Activated CD8-positive, alpha-beta memory T cell treated with anti-CD3 and anti-CD28 coated beads for 4 hours (primary cell): ENCODE data around the gene TAP2.
A peak's percentile ranks its signal among the peaks of the same experiment; 100 is the strongest.
"Not testable (repeated sequence)": the region's sequence is repeated elsewhere in the genome, so short reads cannot be mapped to it uniquely, and the experiment has no call there.

Experiments used
- DNase-seq, 2 donors: peaks; one replicate each; pipeline ENCODE4 v3.0.0-alpha.2; 2020; ENCODE audit warnings: low read depth in 2 of 2

The TAP2 gene

DNA sequence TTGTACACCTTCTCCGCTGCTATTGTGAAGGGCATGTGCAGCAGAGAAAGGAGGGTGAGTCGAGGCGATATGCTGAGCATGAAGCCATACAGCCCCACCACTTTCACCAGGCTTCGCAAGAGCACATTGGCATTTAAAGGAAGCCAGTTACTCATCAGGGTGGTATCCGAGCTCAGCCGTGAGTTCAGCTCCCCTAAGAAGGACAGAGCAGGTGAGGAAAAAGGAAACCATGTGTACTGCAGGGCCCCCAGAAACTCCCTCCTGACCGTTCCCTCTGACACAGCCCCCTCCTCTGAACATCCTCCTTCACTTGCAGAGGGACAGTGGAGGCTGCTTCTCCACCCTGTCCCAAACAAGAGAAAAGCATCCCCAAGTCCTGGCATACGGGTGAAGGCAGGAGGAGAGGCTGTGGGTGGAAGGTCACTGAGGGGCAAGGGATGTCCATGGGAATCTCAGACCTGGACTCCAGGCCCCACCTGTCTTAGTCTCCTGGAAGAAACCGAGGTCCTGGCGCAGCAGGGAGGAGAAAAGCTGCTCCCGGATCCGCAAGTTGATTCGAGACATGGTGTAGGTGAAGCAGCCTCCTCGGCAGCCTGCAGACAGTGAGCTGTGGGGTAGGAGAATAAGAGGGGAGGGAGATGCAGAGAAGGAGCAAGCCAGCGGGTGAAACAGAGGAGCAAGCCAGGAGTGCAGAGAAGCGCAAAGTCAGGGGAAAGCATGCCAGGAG is 3.2 kb downstream of the TAP2 start:
- no peak for DNase-seq

DNA sequence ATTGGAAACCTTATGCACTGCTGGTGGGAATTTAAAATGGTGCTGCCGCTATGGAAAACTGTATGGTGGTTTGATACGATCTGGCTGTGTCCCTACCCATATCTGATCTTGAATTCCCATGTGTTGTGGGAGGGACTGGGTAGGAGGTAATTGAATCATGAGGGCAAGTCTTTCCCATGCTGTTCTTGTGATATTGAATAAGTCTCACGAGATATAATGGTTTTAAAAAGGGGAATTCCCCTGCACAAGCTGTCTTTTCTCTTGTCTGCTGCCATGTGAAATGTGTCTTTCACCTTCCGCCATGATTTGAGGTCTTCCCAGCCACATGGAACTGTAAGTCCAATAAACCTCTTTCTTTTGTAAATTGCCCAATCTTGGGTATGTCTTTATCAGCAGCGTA is 4.9 kb downstream of the TAP2 start:
- no peak for DNase-seq

DNA sequence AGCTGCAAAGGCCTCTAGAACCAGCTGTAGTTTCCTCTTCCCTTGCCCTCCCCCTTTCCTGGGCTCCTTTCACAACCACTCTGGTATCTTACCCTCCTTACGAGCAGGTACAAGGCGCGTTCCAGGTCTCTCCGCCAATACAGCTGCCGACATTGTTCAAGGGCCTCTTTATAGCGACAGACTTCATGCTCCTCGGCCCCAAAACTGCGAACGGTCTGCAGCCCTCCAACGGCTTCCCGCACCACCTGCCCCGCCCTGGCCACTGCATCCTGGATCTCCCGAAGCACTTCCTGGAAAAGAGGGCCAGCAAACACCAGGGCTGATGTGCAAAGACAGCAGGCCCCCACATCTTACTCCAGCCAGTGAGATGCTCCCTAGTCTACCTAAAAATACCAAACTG is 6.0 kb downstream of the TAP2 start:
- DNase-seq, result no peak

DNA sequence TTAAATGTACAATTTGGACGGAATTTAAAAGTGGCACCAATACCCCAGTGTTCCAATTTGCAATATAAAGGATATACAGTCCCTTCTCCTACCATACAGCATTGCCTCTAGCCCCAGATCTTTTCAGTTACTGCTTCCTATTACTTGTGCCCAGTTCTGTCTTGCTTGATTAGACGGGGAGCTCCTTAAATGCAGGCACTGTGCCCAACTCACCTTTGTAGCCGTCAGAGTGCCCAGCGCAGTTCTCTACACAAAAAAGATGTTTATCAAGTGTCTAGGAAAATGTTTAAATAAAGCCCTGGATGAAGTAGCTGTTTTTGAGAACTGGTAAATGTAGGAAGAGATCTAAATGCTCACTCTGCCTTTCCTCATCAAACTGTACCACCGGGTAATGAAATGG is 7.6 kb downstream of the TAP2 start:
- no peak for DNase-seq

DNA sequence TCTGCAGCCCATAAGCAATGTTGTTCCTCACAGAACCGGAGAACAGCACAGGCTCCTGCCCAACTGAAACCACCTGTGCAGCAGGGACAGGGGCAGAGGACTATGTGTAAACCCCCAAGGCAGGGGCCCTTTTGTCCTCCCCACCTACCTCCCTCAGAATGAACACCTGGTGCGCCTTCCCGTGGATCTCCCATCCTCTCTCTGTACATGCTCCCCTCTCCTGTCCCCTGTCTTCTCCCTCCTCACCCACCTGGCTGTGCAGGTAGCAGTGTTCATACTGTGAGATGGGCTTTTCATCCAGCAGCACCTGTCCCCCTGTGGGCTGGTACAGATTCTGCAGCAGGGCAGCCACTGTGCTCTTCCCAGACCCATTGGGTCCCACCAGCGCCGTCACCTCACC is 8.5 kb downstream of the TAP2 start:
- no peak for DNase-seq

DNA sequence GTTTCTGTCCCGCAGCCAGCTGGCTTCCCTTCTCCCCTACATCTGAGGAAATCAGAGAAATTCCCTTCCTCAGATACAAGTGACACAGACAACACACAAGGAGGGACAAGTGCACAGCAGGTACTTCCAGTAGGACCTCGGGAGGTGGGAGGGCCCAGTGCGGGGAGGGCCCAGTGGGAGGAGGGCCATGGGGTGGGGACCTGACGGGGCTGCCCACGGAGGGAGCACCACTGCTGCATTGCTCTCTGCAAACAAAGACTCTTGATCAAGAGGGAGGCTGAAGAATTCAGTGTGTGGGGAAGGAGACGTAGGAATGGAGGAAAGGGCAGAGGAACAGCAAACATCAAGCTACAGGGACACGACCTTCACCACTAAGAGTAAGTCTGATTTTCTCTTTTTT is 9.0 kb downstream of the TAP2 start:
- no peak for DNase-seq

DNA sequence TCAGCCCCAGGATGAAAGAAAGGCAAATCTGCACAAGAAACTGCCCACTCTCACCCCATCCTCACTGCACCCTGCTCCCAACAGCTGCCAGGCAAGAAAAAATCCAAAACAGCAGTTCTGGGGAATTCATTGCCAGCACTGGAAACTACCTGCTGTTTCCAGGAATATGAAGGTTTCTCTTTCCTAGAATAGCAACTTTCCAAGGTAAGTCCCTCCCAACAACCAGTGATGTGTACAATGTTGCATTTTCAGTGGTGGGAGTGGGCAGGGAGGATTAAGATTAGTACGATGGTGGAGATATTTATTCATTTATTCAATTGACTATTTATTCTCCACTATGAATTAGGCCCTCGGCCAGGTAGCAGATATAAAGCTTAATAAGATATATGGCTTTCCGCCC is 11.5 kb downstream of the TAP2 start:
- DNase-seq, result no peak

DNA sequence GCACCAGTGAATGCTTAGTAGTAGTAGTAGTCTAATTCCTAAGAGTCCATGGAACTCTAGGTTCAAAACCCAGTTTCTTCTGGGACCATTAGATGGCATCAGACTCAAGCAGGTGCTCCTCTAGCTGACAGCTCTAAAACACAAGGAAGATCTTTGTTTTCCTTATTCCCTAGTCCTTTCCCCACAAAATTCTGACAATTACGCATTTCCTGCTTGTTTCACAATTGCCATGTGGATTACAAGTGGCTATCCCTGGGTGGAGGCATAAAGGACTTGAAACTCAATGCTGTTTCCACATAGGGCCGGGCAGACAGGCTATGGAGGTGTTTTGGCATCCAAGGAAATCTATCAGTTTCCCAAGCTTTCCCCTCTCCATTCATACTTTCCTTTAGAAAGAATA is 12.6 kb downstream of the TAP2 start:
- DNase-seq, result no peak

DNA sequence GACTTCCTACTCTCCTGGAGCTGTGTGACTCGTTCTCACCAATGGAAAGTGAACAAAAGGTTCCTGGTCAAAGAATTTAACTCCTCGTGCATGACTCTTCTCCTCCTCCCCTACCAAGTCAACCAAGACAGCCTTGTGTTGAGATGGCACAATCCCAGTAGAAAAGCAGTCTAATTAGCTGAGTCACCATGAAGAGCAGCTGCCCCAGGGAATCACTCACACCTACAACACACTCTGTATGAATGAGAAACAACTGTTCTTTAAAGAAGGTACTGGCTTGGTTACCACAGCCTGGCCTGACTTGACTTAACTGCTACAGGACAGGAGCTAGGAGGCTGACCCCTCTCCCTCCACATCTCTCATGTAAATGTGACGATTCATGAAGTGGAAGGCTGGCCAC is 18.8 kb downstream of the TAP2 start:
- no peak for DNase-seq

DNA sequence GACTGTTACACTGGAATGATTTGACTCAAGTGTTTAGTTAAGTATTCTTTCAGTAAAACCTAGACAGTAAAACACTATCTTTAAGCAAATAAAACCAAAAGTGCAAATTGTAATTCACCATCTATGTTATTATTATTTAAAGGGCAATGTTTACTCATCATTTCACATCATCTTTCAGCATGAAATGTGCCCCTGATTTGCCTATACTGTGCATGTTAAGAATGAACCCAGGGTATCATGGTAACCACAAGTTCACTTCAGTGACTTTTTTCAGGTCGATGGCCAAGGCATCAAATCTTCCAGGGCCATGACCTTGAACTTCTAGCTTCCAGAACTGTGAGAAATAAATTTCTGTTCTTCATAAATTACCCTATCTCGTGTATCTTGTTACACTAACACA is 19.7 kb downstream of the TAP2 start:
- no peak for DNase-seq

DNA sequence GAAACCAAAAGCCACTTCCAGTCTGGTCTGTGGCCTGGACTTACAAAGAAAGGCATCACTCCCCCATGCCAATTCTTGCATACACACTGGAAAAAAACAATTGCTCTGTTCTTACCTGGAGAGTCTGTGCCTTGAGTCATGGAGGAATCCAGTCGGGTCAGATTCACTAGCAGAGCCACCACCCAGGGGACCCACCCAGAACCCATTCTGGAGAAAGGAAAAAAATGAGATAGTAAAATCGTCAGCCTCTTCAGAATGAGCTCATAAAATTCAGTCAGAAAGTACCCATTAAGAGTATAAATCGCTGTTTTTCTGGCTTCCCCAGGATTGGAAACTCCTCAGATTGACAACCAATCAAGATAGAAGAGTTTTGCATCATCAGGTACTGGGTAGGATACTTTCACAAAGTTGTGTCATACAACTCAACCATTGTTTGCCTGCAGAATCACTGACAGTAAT is 21.8 kb downstream of the TAP2 start, which contains the start of gene HLA-DOB:
Gene HLA-DOB, minus strand, starts transcription at position 257 of the 459 bp plus-strand sequence. Its CDS starts 51 bp downstream, at position 206.
- no peak for DNase-seq

DNA sequence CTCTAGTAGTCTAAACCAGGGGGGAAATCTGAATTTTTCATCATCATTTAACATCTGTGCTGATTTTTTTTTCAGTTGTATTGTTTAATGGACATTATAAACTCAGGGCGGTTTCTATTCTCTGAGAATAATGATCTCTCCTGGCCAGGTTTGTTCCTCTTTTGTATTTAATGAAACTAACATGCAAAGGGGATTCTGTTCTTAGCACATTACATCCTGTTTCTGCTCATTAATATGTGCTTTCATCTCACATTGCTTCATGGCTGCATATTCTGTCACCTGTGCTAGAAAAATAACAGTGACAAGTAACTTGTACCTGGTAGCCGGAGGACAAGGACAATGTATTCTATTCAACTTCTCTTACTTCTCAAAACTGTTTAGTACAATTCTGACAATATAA is 22.5 kb downstream of the TAP2 start:
- no peak for DNase-seq

DNA sequence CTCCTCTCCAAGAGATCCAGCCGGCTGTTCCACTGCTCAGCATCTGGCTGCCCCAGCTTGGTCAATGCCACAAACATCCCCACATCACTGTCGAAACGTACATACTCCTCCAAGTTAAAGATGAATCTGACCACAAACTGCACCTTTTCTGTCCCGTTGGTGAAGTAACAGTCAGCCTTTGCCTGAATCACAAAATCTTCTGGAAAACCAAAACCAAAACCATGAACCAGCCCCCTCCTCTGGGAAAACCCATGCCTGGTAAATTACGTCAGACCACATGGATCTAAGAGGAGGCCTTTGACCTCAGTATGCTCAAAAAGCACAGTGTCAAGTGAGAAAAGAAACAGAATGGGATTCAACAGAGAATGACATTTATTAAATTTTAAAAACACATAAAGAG is 23.4 kb downstream of the TAP2 start:
- no peak for DNase-seq

DNA sequence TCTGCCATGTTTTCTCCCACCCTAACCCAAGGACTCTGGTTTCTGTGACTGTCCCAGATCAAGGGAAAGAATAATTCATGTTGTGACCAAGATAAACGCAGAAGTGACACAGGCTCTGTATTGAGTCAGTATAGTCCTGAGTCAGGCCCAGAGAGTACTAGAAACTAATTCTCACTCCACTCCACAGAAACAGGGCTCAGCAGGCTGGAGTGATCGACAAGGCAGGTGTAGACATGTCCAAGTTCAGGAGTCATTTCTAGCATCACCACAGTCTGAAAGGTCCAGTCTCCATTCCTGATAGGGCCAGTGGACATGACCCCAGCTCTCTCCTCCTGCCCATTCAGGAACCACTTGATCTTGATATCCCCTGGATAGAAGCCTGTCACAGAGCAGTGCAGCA is 24.4 kb downstream of the TAP2 start:
- no peak for DNase-seq

DNA sequence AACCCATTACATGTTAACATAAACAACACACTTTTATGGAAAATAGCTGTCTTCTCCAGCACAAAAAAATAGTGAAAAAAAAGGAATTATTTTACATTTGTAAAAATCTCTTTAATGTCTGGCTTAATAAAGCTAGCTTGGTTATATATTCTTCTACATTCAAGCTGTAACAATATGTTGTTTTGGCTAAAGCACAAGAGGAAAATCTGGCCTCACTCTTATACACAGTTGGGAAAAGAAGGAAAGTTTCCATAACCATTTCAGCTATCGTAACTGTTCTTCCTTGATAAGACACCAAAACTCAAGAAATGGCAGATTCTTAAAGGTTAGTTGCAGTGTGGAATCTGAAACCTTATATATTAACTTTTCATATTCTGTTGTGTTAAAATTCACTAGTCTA is 29.4 kb downstream of the TAP2 start:
- DNase-seq, result no peak

DNA sequence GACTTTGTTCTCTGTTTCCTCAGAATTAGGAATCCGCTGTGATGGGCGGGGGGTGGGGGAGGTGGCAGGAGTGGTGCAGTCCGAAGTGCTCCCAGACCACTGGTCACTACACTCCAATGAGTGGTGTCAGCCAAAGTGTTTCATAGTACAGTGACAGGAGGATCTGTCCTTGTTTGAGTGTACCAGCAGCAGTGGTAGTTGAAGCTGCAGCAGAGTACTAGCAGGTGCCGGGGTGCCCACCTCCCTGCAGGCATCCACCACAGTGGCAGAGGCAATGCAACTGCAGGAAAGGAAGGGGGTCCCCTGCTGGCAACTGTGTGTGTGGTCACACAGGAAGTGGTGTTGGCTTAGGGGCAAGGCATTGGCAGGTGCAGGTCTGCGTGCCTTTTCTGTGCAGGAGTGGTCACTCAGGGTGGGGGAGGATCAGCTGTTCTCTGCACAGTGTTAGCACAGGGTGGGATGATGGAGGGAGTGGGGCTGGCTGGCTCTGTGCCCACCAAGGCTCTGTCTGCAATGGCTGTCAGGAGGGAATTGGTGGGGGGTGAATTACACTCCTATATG is 31.4 kb downstream of the TAP2 start:
- no peak for DNase-seq

DNA sequence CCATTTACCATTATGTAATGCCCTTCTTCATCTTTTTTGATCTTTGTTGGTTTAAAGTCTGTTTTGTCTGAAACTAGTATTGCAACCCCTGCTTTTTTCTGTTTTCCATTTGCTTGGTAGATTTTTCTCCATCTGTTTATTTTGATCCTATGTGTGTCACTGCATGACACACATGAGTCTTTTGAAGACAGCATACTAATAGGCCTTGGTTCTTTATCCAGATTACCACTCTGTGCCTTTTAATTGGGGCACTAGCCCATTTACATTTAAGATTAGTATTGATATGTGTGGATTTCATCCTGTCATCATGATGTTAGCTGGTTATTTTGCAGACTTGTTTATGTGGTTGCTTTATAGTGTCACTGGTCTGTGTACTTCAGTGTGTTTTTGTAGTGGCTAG is 33.1 kb downstream of the TAP2 start:
- not testable (repeated sequence) for DNase-seq

DNA sequence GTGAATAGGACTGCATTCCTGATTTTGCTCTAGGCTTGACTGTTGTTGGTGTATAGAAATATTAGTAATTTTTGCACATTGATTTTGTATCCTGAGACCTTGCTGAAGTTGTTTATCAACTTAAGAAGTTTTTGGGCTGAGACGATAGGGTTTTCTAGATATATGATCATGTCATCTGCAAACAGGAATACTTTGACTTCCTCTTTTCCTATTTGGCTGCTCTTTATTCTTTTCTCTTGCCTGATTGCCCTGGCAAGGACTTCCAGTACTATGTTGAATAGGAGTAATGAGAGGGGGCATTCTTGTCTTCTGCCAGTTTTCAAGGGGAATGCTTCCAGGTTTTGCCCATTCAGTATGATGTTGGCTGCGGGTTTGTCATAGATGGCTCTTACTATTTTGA is 35.1 kb downstream of the TAP2 start:
- DNase-seq, result no peak

DNA sequence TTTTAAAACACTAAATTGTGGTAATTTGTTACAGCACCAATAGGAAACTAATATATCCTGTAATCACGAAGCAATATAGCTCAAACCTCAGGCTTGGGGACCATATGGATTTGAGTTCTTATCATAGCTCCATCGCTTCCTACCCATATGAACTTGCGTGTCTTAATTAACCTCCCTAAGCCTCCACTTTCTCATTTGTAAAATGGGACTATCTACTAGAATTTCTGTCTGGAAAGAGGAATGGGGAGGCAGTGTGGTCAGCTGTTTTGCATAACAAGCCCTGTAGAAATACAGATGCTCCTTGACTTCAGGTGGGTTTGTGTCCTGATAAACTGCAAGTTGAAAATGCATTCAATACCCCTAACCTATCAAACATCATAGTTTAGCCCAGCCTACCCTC is 38.8 kb downstream of the TAP2 start:
- no peak for DNase-seq

DNA sequence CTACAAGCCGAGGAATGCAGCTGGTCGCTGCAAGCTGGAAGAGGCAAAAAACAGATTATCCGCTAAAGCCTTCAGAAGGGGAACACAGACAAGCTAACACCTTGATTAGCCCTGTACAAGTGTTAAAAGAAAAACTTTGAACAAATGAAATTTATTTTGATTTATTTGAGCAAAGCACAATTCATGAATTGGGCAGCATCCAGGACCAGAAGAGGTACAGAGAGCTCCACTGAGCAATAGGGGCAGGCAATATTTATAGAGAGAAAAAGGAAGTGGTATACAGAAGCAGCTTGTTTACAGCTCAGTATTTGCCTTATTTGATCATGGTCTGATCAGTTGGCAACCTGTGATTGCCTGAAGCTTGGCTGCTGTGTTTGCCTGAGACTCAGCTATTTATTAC is 39.4 kb downstream of the TAP2 start:
- no peak for DNase-seq

DNA sequence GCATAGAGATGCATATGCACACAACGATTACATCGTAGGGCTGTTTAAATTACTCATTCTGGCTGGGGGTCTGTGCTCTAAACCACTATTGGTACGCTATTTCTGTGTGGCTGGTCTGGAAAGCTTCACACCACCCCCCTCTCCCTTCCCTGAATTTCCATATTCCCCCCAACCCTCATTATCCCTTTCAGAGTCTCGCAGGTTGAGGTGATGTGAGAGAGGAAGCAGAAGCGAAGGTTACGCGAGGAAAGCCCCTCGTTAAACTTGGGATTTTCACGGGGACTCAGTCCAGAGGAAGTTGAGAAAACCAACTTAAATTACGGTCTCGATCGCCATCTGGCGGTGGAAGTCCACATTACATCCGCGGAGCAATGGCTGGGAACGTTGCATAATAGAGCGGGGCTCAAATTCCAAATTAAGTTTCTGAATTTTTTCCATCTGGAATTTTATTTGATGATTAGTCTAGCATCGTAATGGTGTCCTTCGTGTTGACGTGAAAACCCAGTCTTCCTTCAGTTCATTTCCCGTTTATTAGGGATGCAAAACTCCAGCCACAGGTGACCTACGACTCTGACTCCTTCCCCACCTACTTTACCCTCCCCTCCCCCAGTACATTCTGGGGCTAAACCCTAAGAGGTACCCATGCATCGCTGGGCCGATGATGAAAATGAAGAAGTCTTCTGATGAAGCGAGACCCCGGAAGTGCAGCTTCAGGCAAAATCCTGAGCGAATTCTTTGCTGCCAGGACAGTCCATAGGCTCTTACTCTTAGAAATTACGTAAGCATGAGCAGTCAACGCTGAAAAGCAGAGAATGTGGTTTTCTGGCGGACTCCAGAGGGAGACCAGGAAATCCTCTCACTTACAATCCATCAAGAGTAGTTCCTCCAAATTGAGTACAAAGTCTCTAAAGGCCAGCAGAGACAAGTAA is 41.4 kb downstream of the TAP2 start:
- DNase-seq, result peak; percentile 39 to 61

DNA sequence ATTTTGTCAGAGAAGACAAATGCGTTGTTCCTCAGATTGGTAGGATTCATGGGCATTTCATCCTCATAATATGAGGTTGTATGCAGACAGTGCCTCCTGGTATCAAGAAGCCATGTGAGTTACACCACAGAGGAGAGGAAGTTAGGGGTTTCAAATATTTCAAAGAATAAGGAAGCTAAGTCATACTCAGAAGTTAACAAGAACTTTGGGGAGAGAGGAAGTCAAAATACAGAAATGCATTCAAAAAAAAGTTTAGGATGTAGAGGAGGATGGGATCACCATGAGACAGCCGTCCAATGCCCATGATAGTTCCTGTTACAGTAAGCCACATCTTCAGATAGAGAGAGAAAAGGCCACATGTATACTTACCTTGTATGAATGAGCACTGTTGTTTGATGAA is 44.0 kb downstream of the TAP2 start:
- no peak for DNase-seq
